Right lobe of liver (tissue), 6 donors: ENCODE results near the gene GFRA1. TPM values are rescaled to one million over a fixed set of nuclear protein-coding genes. Genes with fewer than 3 reads are reported as not detected.
"Not testable (repeated sequence)": the region's sequence is repeated elsewhere in the genome, so short reads cannot be mapped to it uniquely, and the experiment has no call there.

ENCODE experiments used
- ATAC-seq, 4 donors: fragments of 200-7000 bp; cut with Tn5 transposase; one replicate each; pipeline ENCODE4 v1.9.1; 2020; ENCODE audit warnings: mild to moderate bottlenecking in 4 of 4, moderate library complexity in 4 of 4
- DNase-seq, 3 donors: peaks; one replicate each; pipeline ENCODE4 v3.0.0-alpha.2; 2020
- H3K27ac ChIP-seq, 3 donors: fragments of 200-600 bp; one replicate each; pipeline ENCODE4 v1.8.0; 2022
- H3K27me3 ChIP-seq, 2 donors: fragments of 200-600 bp; one replicate each; pipeline ENCODE4 v1.8.0; 2022
- H3K36me3 ChIP-seq, 4 donors: fragments of 200-600 bp; sonication (generic) in 1 of 4; one replicate each; pipeline versions ENCODE4 v1.5.1 to v1.8.0; 2017 to 2022; ENCODE audit warnings: control low read depth in 1 of 4
- H3K4me1 ChIP-seq, 4 donors: fragments of 200-600 bp; sonication (generic) in 1 of 4; one replicate each; pipeline versions ENCODE4 v1.5.1 to v1.8.0; 2017 to 2022; ENCODE audit warnings: control low read depth in 1 of 4
- H3K4me3 ChIP-seq, 3 donors: fragments of 200-600 bp; one replicate each; pipeline ENCODE4 v1.8.0; 2022
- H3K9me3 ChIP-seq, 4 donors: fragments of 200-600 bp; sonication (generic) in 1 of 4; one replicate each; pipeline versions ENCODE4 v1.5.1 to v1.8.0; 2017 to 2022; ENCODE audit warnings: control low read depth in 1 of 4
- CTCF ChIP-seq, 4 donors: fragments of 200-600 bp in 3 of 4; fragments of 450-650 bp in 1 of 4; IDR thresholded peaks; one replicate each; pipeline versions ENCODE4 v1.5.1 to v1.8.0; 2016 to 2022; ENCODE audit warnings: antibody characterized with exemption in 4 of 4, mild to moderate bottlenecking in 2 of 4
- POLR2A ChIP-seq: fragments of 450-650 bp; IDR thresholded peaks from one replicate; pipeline ENCODE4 v1.6.1; 2017; ENCODE audit warnings: antibody characterized with exemption, mild to moderate bottlenecking
- WGBS: methylation state at CpG from one replicate; pipeline ENCODE4 v1.1.6; 2018; ENCODE audit warnings: low coverage, low lambda C conversion rate; ENCODE audit not compliant: insufficient coverage; ENCODE audit errors: missing lambda C conversion rate; 5-methylcytosine and 5-hydroxymethylcytosine counted together
- intact Hi-C, 2 donors: fragments of 100-400 bp; cut with DNase I; formaldehyde crosslinking; loops; one replicate each; pipeline versions ENCODE4 v1.11.2 to v1.14.1; 2022
- total RNA-seq, 6 experiments: library from RNA; depleted of rRNA in 2 of 6; stranded (reverse); fragments of >200 nt in 2 of 6; fragmentation: NEBNext Ultra II Directional in 3 of 6; extraction: Animal tissue kit (Norgen Biotek cat#: 25700) in 3 of 6; gene quantifications; one replicate each; pipeline versions ENCODE4 v1.1.0 to v1.2.4, GENCODE V29; 2016 to 2023
- donor health status: DM: no; HTN: yes; CAD: no.
- donor health status: DM: no; HTN: no; CAD: no.
- donor health status: DM: no; HTN: no; CAD: no.
- donor health status: DM: no; HTN: yes; CAD: no.
- donor health status: DM: no; HTN: yes; CAD: no.

GFRA1 gene
- total RNA-seq, 6 experiments from 2014 or later, result 17.9 to 67.8 (median 42.8) TPM

GRCh38 chr10:116056445-116057293 is 216.3 kb downstream of the GFRA1 start:
- Histone ChIP-seq H3K36me3 (no peaks in the 10 kb centered on the region), H3K4me1 (peaks cover 0 to 42% (median 11%) of the 10 kb centered on the region in 4 donors), H3K9me3 (no peaks in the 10 kb centered on the region), H3K4me3 (no peak overlapping the region), H3K27ac (peak overlapping the region; percentile 57 to 92 (median 85)), H3K27me3 (no peaks in the 10 kb centered on the region)
- 28% methylated on average over 7 of the region's 11 CpGs for WGBS
- DNase-seq (peak; percentile 55 to 88 (median 81)), ATAC-seq (peak; percentile 86 to 95 (median 94))
- intact Hi-C loops, result no loop called here
- no peak for TF ChIP-seq CTCF (IDR thresholded peaks at IDR 0.05)
- TF ChIP-seq POLR2A, result no peak

- peak overlapping the region in 2 of 3 donors; percentile 75 to 85 for H3K27ac ChIP-seq
- no peak for DNase-seq
- intact Hi-C loops, result no loop called here
- WGBS, result 62% methylated on average over 3 of the region's 3 CpGs
- peaks cover 0 to 42% (median 11%) of the 10 kb centered on the region in 4 donors for H3K4me1 ChIP-seq
- no peak overlapping the region for H3K4me3 ChIP-seq
- no peak for ATAC-seq
- no peaks in the 10 kb centered on the region for H3K36me3 ChIP-seq
- no peaks in the 10 kb centered on the region for H3K27me3 ChIP-seq
- H3K9me3 ChIP-seq, result no peaks in the 10 kb centered on the region
- TF ChIP-seq CTCF (IDR thresholded peaks at IDR 0.05), result no peak
- no peak for TF ChIP-seq POLR2A
These were observed 217.1 kb downstream of the GFRA1 start for GRCh38 chr10:116055917-116056252.

- ATAC-seq (peak; percentile 18 to 57 (median 42)), DNase-seq (no peak)
- TF ChIP-seq CTCF (IDR thresholded peaks at IDR 0.05) (no peak), POLR2A (no peak)
- H3K4me1 ChIP-seq, result peaks cover 0 to 43% (median 11%) of the 10 kb centered on the region in 4 donors
- peak overlapping the region in 2 of 3 donors; percentile 75 to 85 for H3K27ac ChIP-seq
- whole genome bisulfite sequencing, result 42% methylated on average over 12 of the region's 14 CpGs
- intact Hi-C loops, result no loop called here
- H3K9me3 ChIP-seq, result no peaks in the 10 kb centered on the region
- H3K4me3 ChIP-seq, result no peak overlapping the region
- H3K27me3 ChIP-seq, result no peaks in the 10 kb centered on the region
- H3K36me3 ChIP-seq, result no peaks in the 10 kb centered on the region
These were observed 217.6 kb downstream of the GFRA1 start for GRCh38 chr10:116055252-116055916.

GRCh38 chr10:116053910-116054309 is 219.1 kb downstream of the GFRA1 start:
- ATAC-seq, result no peak
- WGBS, result 78% methylated on average over 2 of the region's 4 CpGs

GRCh38 chr10:116053009-116053730 is 219.8 kb downstream of the GFRA1 start:
- H3K27me3 ChIP-seq, H3K27ac ChIP-seq, DNase-seq, intact Hi-C loops, H3K36me3 ChIP-seq, ATAC-seq, H3K4me3 ChIP-seq, H3K9me3 ChIP-seq: not testable (repeated sequence)
- peaks cover 0 to 47% (median 11%) of the 10 kb centered on the region in 4 donors for H3K4me1 ChIP-seq
- WGBS, result 93% methylated on average over 3 of the region's 3 CpGs

More at GRCh38 chr10:116053910-116054309, 219.1 kb downstream of the GFRA1 start:
- intact Hi-C loops, result no loop called here
- Histone ChIP-seq H3K4me1 (peaks cover 0 to 50% (median 11%) of the 10 kb centered on the region in 4 donors), H3K9me3 (no peaks in the 10 kb centered on the region), H3K36me3 (no peaks in the 10 kb centered on the region), H3K27me3 (no peaks in the 10 kb centered on the region), H3K4me3 (no peak overlapping the region), H3K27ac (no peak overlapping the region)
- DNase-seq, result no peak
- TF ChIP-seq CTCF (IDR thresholded peaks at IDR 0.05), result no peak
- no peak for TF ChIP-seq POLR2A

GRCh38 chr10:116052522-116052921 is 220.5 kb downstream of the GFRA1 start:
- ATAC-seq, DNase-seq, H3K27ac ChIP-seq, H3K27me3 ChIP-seq, H3K9me3 ChIP-seq, H3K36me3 ChIP-seq, H3K4me3 ChIP-seq, intact Hi-C loops: not testable (repeated sequence)
- H3K4me1 ChIP-seq, result peaks cover 0 to 50% (median 10%) of the 10 kb centered on the region in 4 donors
- no CpG with 5 or more reads among the region's 3 CpGs for WGBS
